Vagina (tissue), 2 donors: ENCODE measurements around the gene PHLDB2. TPM values are rescaled to one million over a fixed set of nuclear protein-coding genes. Genes with fewer than 3 reads are reported as not detected.
A peak's percentile ranks its signal among the peaks of the same experiment; 100 is the strongest.

Experiments
- DNase-seq, 2 donors: peaks; one replicate each; pipeline ENCODE4 v3.0.0-alpha.2; 2017; ENCODE audit errors: extremely low spot score in 2 of 2
- H3K27ac ChIP-seq: fragments of 200-600 bp; sonication (generic); one replicate; pipeline ENCODE4 v1.5.1; 2019
- H3K27me3 ChIP-seq: fragments of 200-600 bp; sonication (generic); one replicate; pipeline ENCODE4 v1.5.1; 2019
- H3K36me3 ChIP-seq, 2 donors: fragments of 200-600 bp; sonication (generic); one replicate each; pipeline ENCODE4 v1.5.1; 2017 to 2019
- H3K4me1 ChIP-seq: fragments of 200-600 bp; sonication (generic); one replicate; pipeline ENCODE4 v1.5.1; 2019
- H3K4me3 ChIP-seq, 2 donors: fragments of 200-600 bp; sonication (generic); 1 replicate in 1 of 2; 2 replicates in 1 of 2; pipeline ENCODE4 v1.5.1; 2016 to 2019
- H3K9me3 ChIP-seq: fragments of 200-600 bp; sonication (generic); one replicate; pipeline ENCODE4 v1.5.1; 2019
- CTCF ChIP-seq, 3 experiments: fragments of 450-650 bp in 2 of 3; fragments of 200-600 bp in 1 of 3; sonication (generic) in 1 of 3; IDR thresholded peaks; one replicate each; pipeline ENCODE4 v1.5.1; 2017 to 2019; ENCODE audit warnings: antibody characterized with exemption in 3 of 3, mild to moderate bottlenecking in 2 of 3, moderate library complexity in 2 of 3
- POLR2A ChIP-seq, 2 donors: fragments of 450-650 bp; IDR thresholded peaks; one replicate each; pipeline ENCODE4 v1.6.1; 2017; ENCODE audit warnings: antibody characterized with exemption in 2 of 2, mild to moderate bottlenecking in 2 of 2, moderate library complexity in 2 of 2
- POLR2AphosphoS5 ChIP-seq, 2 donors: sonication (generic); formaldehyde crosslinking; IDR thresholded peaks; one replicate each; pipeline ENCODE4 v1.9.0; 2017; ENCODE audit warnings: antibody characterized with exemption in 2 of 2, mild to moderate bottlenecking in 2 of 2, low read depth in 1 of 2; ENCODE audit not compliant: insufficient read depth in 1 of 2
- intact Hi-C: fragments of 100-400 bp; cut with DNase I; formaldehyde crosslinking; loops from one replicate; pipeline ENCODE4 v1.15.1; 2023
- total RNA-seq: library from RNA; depleted of rRNA; stranded (reverse); fragments of >200 nt; gene quantifications from one replicate; pipeline ENCODE4 v1.2.3, GENCODE V29; 2016

Gene PHLDB2
- total RNA-seq, 1 donor from 2014 or later: 66.8 TPM

- intact Hi-C loops: no loop called here
These were observed 45.5 kb downstream of the PHLDB2 start for GRCh38 chr3:111904376-111905241.

GRCh38 chr3:111906656-111907055 lies 47.6 kb downstream of the PHLDB2 start:
- intact Hi-C loops: no loop called here
- Histone ChIP-seq H3K9me3 (no peaks in the 10 kb centered on the region), H3K27ac (no peak overlapping the region), H3K27me3 (no peaks in the 10 kb centered on the region), H3K4me3 (no peak overlapping the region), H3K4me1 (peaks cover 33% of the 10 kb centered on the region), H3K36me3 (no peaks in the 10 kb centered on the region)
- TF ChIP-seq POLR2AphosphoS5 (IDR thresholded peaks at IDR 0.05; ENCODE audit: insufficient read depth in 1 of 2, low read depth in 1 of 2) (no peak), POLR2A (IDR thresholded peaks at IDR 0.05) (no peak), CTCF (IDR thresholded peaks at IDR 0.05) (no peak)
- no peak for DNase-seq

More at GRCh38 chr3:111904376-111905241, 45.5 kb downstream of the PHLDB2 start:
- no peak overlapping the region for H3K27ac ChIP-seq
- peak in 1 of 2 donors; percentile 73 for TF ChIP-seq POLR2AphosphoS5 (IDR thresholded peaks at IDR 0.05; ENCODE audit: insufficient read depth in 1 of 2, low read depth in 1 of 2)
- no peak for TF ChIP-seq POLR2A (IDR thresholded peaks at IDR 0.05)
- H3K9me3 ChIP-seq: no peaks in the 10 kb centered on the region
- no peak overlapping the region for H3K4me3 ChIP-seq
- H3K4me1 ChIP-seq: peaks cover 12% of the 10 kb centered on the region
- DNase-seq: no peak
- H3K36me3 ChIP-seq: no peaks in the 10 kb centered on the region
- H3K27me3 ChIP-seq: no peaks in the 10 kb centered on the region

- Histone ChIP-seq H3K27me3 (no peaks in the 10 kb centered on the region), H3K9me3 (no peaks in the 10 kb centered on the region), H3K4me1 (peaks cover 36% of the 10 kb centered on the region), H3K36me3 (no peaks in the 10 kb centered on the region), H3K27ac (no peak overlapping the region), H3K4me3 (no peak overlapping the region)
- TF ChIP-seq POLR2A (IDR thresholded peaks at IDR 0.05): no peak
- no peak for TF ChIP-seq POLR2AphosphoS5 (IDR thresholded peaks at IDR 0.05; ENCODE audit: insufficient read depth in 1 of 2, low read depth in 1 of 2)
- no peak for TF ChIP-seq CTCF (IDR thresholded peaks at IDR 0.05)
- intact Hi-C loops: no loop called here
- no peak for DNase-seq
These were observed 48.1 kb downstream of the PHLDB2 start for GRCh38 chr3:111907151-111907550.

- Histone ChIP-seq H3K27ac (peak overlapping the region; percentile 46), H3K4me3 (no peak overlapping the region), H3K27me3 (no peaks in the 10 kb centered on the region), H3K4me1 (peaks cover 31% of the 10 kb centered on the region), H3K36me3 (peaks cover 0 to 10% of the 10 kb centered on the region in 2 donors), H3K9me3 (no peaks in the 10 kb centered on the region)
- DNase-seq: no peak
- intact Hi-C loops: no loop called here
- TF ChIP-seq POLR2AphosphoS5 (IDR thresholded peaks at IDR 0.05; ENCODE audit: insufficient read depth in 1 of 2, low read depth in 1 of 2) (peak in 1 of 2 donors; percentile 17), POLR2A (IDR thresholded peaks at IDR 0.05) (no peak), CTCF (IDR thresholded peaks at IDR 0.05) (no peak)
These were observed 51.7 kb downstream of the PHLDB2 start for GRCh38 chr3:111910806-111911205.

- Histone ChIP-seq H3K36me3 (peaks cover 0 to 12% of the 10 kb centered on the region in 2 donors), H3K4me3 (no peak overlapping the region), H3K9me3 (no peaks in the 10 kb centered on the region), H3K27ac (peak overlapping the region; percentile 46), H3K27me3 (no peaks in the 10 kb centered on the region), H3K4me1 (peaks cover 37% of the 10 kb centered on the region)
- intact Hi-C loops: no loop called here
- TF ChIP-seq POLR2AphosphoS5 (IDR thresholded peaks at IDR 0.05; ENCODE audit: insufficient read depth in 1 of 2, low read depth in 1 of 2): no peak
- TF ChIP-seq POLR2A (IDR thresholded peaks at IDR 0.05): no peak
- TF ChIP-seq CTCF (IDR thresholded peaks at IDR 0.05): no peak
- no peak for DNase-seq
These were observed 52.4 kb downstream of the PHLDB2 start for GRCh38 chr3:111911446-111911845.
